NCI-H82 (cell line): ENCODE data around the gene NFIL3.
A peak's percentile ranks its signal among the peaks of the same experiment; 100 is the strongest.

Experiments
- DNase-seq: peaks from one replicate; lab custom pipeline; 2025; lab: John Stamatoyannopoulos, UW

Gene NFIL3

GRCh38 chr9:91421971-91422757 lies 1.5 kb downstream of the NFIL3 start:
- DNase-seq = no peak

GRCh38 chr9:91421128-91421765 lies 2.4 kb downstream of the NFIL3 start:
- peak; percentile 58 for DNase-seq

GRCh38 chr9:91420501-91421127 lies 3.0 kb downstream of the NFIL3 start:
- DNase-seq = no peak

- no peak for DNase-seq
Measured at GRCh38 chr9:91419222-91420191, 4.1 kb downstream of the NFIL3 start.

- DNase-seq = no peak
Measured at GRCh38 chr9:91418215-91418610, 5.4 kb downstream of the NFIL3 start.

GRCh38 chr9:91417602-91418214 lies 5.9 kb downstream of the NFIL3 start:
- DNase-seq = no peak

- peak; percentile 5 for DNase-seq
Measured at GRCh38 chr9:91416096-91416712, 7.4 kb downstream of the NFIL3 start.

GRCh38 chr9:91415290-91415689 lies 8.3 kb downstream of the NFIL3 start:
- no peak for DNase-seq

- DNase-seq = no peak
Measured at GRCh38 chr9:91412941-91413340, 10.7 kb downstream of the NFIL3 start.

GRCh38 chr9:91411096-91411771 lies 12.4 kb downstream of the NFIL3 start:
- no peak for DNase-seq

GRCh38 chr9:91410161-91410560 lies 13.5 kb downstream of the NFIL3 start:
- no peak for DNase-seq

- DNase-seq = no peak
Measured at GRCh38 chr9:91408475-91408874, 15.2 kb downstream of the NFIL3 start.

GRCh38 chr9:91407580-91408318 lies 15.9 kb downstream of the NFIL3 start:
- DNase-seq = no peak

- no peak for DNase-seq
Measured at GRCh38 chr9:91405343-91406077, 18.1 kb downstream of the NFIL3 start.

GRCh38 chr9:91403665-91404543 lies 19.7 kb downstream of the NFIL3 start:
- DNase-seq = no peak

- no peak for DNase-seq
Measured at GRCh38 chr9:91398926-91399325, 24.7 kb downstream of the NFIL3 start.

GRCh38 chr9:91395553-91396471 lies 27.8 kb downstream of the NFIL3 start:
- DNase-seq = peak; percentile 79
